Mesenchymal stem cell (in vitro differentiated cells and primary cell): ENCODE results near the gene GPR68.

ENCODE experiments used
- DNase-seq: peaks from one replicate; pipeline ENCODE4 v3.0.0-alpha.2; 2013
- H2AFZ ChIP-seq: one replicate; pipeline ENCODE4 v1.6.1; 2013; ENCODE audit warnings: low read depth, mild to moderate bottlenecking, control low read depth, inconsistent platforms, low read length, moderate library complexity
- H2AK5ac ChIP-seq: 2 replicates; pipeline ENCODE4 v1.6.1; 2013; ENCODE audit warnings: low read length, moderate library complexity, mild to moderate bottlenecking, inconsistent platforms; ENCODE audit not compliant: severe bottlenecking
- H2BK120ac ChIP-seq: one replicate; pipeline ENCODE4 v1.6.1; 2013; ENCODE audit warnings: low read depth, mild to moderate bottlenecking, inconsistent platforms, low read length, moderate library complexity
- H2BK12ac ChIP-seq, 2 experiments: one replicate each; pipeline ENCODE4 v1.6.1; 2013; ENCODE audit warnings: inconsistent platforms in 2 of 2, low read length in 2 of 2, mild to moderate bottlenecking in 2 of 2, moderate library complexity in 2 of 2, control low read depth in 1 of 2
- H2BK15ac ChIP-seq: one replicate; pipeline ENCODE4 v1.6.1; 2013; ENCODE audit warnings: mild to moderate bottlenecking, low read depth, inconsistent platforms; ENCODE audit not compliant: poor library complexity, severe bottlenecking
- H2BK5ac ChIP-seq: 2 replicates; pipeline ENCODE4 v1.6.1; 2013; ENCODE audit warnings: low read depth, mild to moderate bottlenecking, low read length, control low read depth, inconsistent platforms; ENCODE audit not compliant: poor library complexity, severe bottlenecking
- H3K14ac ChIP-seq, 2 experiments: one replicate each; pipeline ENCODE4 v1.6.1; 2013; ENCODE audit warnings: inconsistent platforms in 2 of 2, low read length in 2 of 2, control low read depth in 1 of 2, mild to moderate bottlenecking in 1 of 2, moderate library complexity in 1 of 2
- H3K18ac ChIP-seq, 2 experiments: one replicate each; pipeline ENCODE4 v1.6.1; 2013; ENCODE audit warnings: inconsistent platforms in 2 of 2, low read length in 2 of 2, control low read depth in 1 of 2, low read depth in 1 of 2, mild to moderate bottlenecking in 1 of 2
- H3K23ac ChIP-seq, 2 experiments: one replicate each; pipeline ENCODE4 v1.6.1; 2013; ENCODE audit warnings: inconsistent platforms in 2 of 2, low read length in 2 of 2, mild to moderate bottlenecking in 2 of 2, moderate library complexity in 2 of 2, control low read depth in 1 of 2
- H3K27ac ChIP-seq: 2 replicates; pipeline ENCODE4 v1.5.1; 2013; ENCODE audit warnings: mild to moderate bottlenecking, moderate library complexity, low read length, control low read depth, inconsistent platforms; ENCODE audit not compliant: poor library complexity, severe bottlenecking
- H3K27me3 ChIP-seq, 2 experiments: 2 replicates each; pipeline versions ENCODE4 v1.6.1 to v1.7.0; 2013; ENCODE audit warnings: low read length in 2 of 2, mild to moderate bottlenecking in 2 of 2, moderate library complexity in 2 of 2, control low read depth in 1 of 2, inconsistent platforms in 1 of 2; ENCODE audit not compliant: control insufficient read depth in 1 of 2, insufficient read depth in 1 of 2
- H3K36me3 ChIP-seq, 2 experiments: 2 replicates each; pipeline versions ENCODE4 v1.6.1 to v1.7.0; 2013; ENCODE audit warnings: low read length in 2 of 2, control low read depth in 1 of 2, inconsistent platforms in 1 of 2, low read depth in 1 of 2, mild to moderate bottlenecking in 1 of 2; ENCODE audit not compliant: insufficient read depth in 2 of 2, control insufficient read depth in 1 of 2
- H3K4ac ChIP-seq, 2 experiments: one replicate each; pipeline ENCODE4 v1.6.1; 2013; ENCODE audit warnings: inconsistent platforms in 2 of 2, low read length in 2 of 2, mild to moderate bottlenecking in 2 of 2, moderate library complexity in 2 of 2, control low read depth in 1 of 2, low read depth in 1 of 2
- H3K4me1 ChIP-seq: 2 replicates; pipeline ENCODE4 v1.6.1; 2013; ENCODE audit warnings: low read depth, low read length, control low read depth; ENCODE audit not compliant: control insufficient read depth, insufficient read depth
- H3K4me2 ChIP-seq: 2 replicates; pipeline ENCODE4 v1.6.1; 2013; ENCODE audit warnings: low read length, mild to moderate bottlenecking, inconsistent platforms; ENCODE audit not compliant: poor library complexity, severe bottlenecking
- H3K4me3 ChIP-seq, 2 experiments: 2 replicates each; pipeline versions ENCODE4 v1.5.1 to v1.7.0; 2013; ENCODE audit warnings: low read length in 2 of 2, mild to moderate bottlenecking in 2 of 2, control low read depth in 1 of 2, low read depth in 1 of 2; ENCODE audit not compliant: insufficient read depth in 1 of 2
- H3K79me1 ChIP-seq: replicated peaks from 2 replicates; pipeline ENCODE4 v1.6.1; 2013; ENCODE audit warnings: mild to moderate bottlenecking, control low read depth, low read length, inconsistent platforms; ENCODE audit not compliant: poor library complexity, severe bottlenecking
- H3K9ac ChIP-seq: 2 replicates; pipeline ENCODE4 v1.7.0; 2013; ENCODE audit warnings: mild to moderate bottlenecking, low read length, moderate library complexity
- H3K9me3 ChIP-seq: 2 replicates; pipeline ENCODE4 v1.7.0; 2013; ENCODE audit warnings: mild to moderate bottlenecking, low read length; ENCODE audit not compliant: control insufficient read depth
- H4K8ac ChIP-seq: one replicate; pipeline ENCODE4 v1.6.1; 2013; ENCODE audit warnings: inconsistent platforms, mild to moderate bottlenecking, low read length, moderate library complexity
- H4K91ac ChIP-seq: one replicate; pipeline ENCODE4 v1.6.1; 2013; ENCODE audit warnings: mild to moderate bottlenecking, low read length, inconsistent platforms
- WGBS: methylation state at CpG from one replicate; pipeline ENCODE4 v1.1.7; 2013; ENCODE audit warnings: mixed read lengths; 5-methylcytosine and 5-hydroxymethylcytosine counted together

The GPR68 gene

DNA sequence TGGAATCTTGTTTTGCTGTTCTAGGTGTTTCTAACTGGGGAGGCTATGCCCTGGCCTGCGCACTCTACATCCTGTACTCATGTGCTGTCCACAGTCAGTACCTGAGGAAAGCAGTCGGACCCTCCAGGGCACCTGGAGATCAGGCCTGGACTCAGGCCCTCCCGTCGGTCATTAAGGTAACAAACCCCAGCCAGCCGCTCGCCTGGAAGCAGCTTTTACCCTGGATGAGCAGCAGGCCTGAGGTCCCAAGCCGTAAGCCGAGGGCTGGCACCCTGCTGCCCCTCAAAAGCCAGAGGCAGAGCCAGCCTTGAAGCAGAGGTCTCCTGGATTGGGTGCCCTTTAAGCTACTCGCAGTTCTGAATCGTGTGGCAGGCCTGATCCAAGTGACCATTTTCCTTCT lies 29.1 kb downstream of the GPR68 start:
- H4K91ac ChIP-seq, result no peak overlapping the region
- no peak overlapping the region for H3K23ac ChIP-seq
- H3K9me3 ChIP-seq, result no peaks in the 10 kb centered on the region
- H2BK15ac ChIP-seq, result no peak overlapping the region
- no peak overlapping the region for H2AK5ac ChIP-seq
- H3K27me3 ChIP-seq, result no peaks in the 10 kb centered on the region
- no peak overlapping the region for H3K4ac ChIP-seq
- H2BK5ac ChIP-seq, result no peak overlapping the region
- 90% methylated on average over 10 of the region's 10 CpGs for WGBS
- H3K27ac ChIP-seq, result no peak overlapping the region
- H2BK12ac ChIP-seq, result no peak overlapping the region
- no peak overlapping the region for H3K9ac ChIP-seq
- H3K4me2 ChIP-seq, result no peak overlapping the region
- H3K4me3 ChIP-seq, result no peak overlapping the region
- peaks cover 20 to 75% of the 10 kb centered on the region in 2 experiments for H3K36me3 ChIP-seq
- no peak overlapping the region for H2BK120ac ChIP-seq
- no peak overlapping the region for H2AFZ ChIP-seq
- no peak overlapping the region for H3K18ac ChIP-seq
- peaks cover 7% of the 10 kb centered on the region for H3K4me1 ChIP-seq
- no peak overlapping the region for H4K8ac ChIP-seq
- no peak for DNase-seq
- no peak overlapping the region for H3K14ac ChIP-seq
- no peaks in the 10 kb centered on the region for H3K79me1 ChIP-seq

DNA sequence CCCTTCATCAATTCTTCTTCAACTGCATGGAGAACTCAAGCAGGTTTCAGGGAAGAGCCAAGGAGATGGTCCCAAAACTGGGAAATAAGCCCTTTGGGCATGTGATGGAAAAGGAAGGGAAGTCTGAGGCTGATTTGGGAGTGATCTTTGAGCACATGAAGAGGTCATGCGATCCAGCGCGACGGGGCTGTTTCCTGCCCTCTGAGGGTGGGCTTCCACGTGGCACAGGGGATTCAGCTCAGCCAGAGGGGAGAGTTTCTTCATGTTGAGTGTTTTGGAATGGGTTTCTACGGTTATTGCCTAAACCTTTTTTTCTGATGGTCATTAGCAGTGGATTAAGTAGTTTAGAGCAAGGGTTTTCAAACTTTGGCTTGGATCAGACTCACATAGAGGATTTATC lies 30.2 kb downstream of the GPR68 start:
- no peak overlapping the region for H3K4me3 ChIP-seq
- H2AFZ ChIP-seq, result no peak overlapping the region
- H3K4ac ChIP-seq, result no peak overlapping the region
- H3K9me3 ChIP-seq, result no peaks in the 10 kb centered on the region
- H3K14ac ChIP-seq, result no peak overlapping the region
- H3K36me3 ChIP-seq, result peaks cover 23 to 73% of the 10 kb centered on the region in 2 experiments
- DNase-seq, result no peak
- H4K8ac ChIP-seq, result no peak overlapping the region
- no peaks in the 10 kb centered on the region for H3K79me1 ChIP-seq
- no peak overlapping the region for H3K9ac ChIP-seq
- no peak overlapping the region for H3K27ac ChIP-seq
- peaks cover 3% of the 10 kb centered on the region for H3K4me1 ChIP-seq
- no peak overlapping the region for H2BK12ac ChIP-seq
- H3K23ac ChIP-seq, result no peak overlapping the region
- no peak overlapping the region for H2BK15ac ChIP-seq
- no peak overlapping the region for H2AK5ac ChIP-seq
- WGBS, result 95% methylated on average over 6 of the region's 6 CpGs
- no peak overlapping the region for H4K91ac ChIP-seq
- H2BK5ac ChIP-seq, result no peak overlapping the region
- no peak overlapping the region for H2BK120ac ChIP-seq
- no peaks in the 10 kb centered on the region for H3K27me3 ChIP-seq
- no peak overlapping the region for H3K18ac ChIP-seq
- H3K4me2 ChIP-seq, result no peak overlapping the region

DNA sequence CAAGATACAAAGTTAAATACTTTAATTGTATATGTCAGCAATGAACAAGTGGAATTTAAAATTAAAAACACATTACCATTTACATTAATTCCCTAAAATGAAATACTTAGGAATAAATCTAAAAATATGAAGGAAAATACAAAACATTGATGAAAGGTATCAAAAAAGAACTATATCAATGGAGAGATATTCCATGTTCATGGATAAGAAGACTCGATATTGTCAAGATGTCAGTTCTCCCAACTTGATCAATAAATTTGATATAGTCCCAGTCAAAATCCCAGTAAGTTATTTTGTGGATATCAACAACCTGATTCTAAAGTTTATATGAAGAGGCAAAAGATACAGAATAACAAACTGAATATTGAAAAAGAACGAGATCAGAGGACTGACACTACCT lies 33.5 kb downstream of the GPR68 start:
- no peaks in the 10 kb centered on the region for H3K79me1 ChIP-seq
- no peaks in the 10 kb centered on the region for H3K9me3 ChIP-seq
- no peak for DNase-seq
- no peak overlapping the region for H3K4ac ChIP-seq
- no peak overlapping the region for H2BK5ac ChIP-seq
- no peak overlapping the region for H4K91ac ChIP-seq
- H3K4me3 ChIP-seq, result no peak overlapping the region
- no peak overlapping the region for H3K14ac ChIP-seq
- no peak overlapping the region for H3K4me2 ChIP-seq
- no peaks in the 10 kb centered on the region for H3K4me1 ChIP-seq
- no peak overlapping the region for H2AK5ac ChIP-seq
- H2BK120ac ChIP-seq, result no peak overlapping the region
- WGBS, result no CpG with 5 or more reads among the region's 2 CpGs
- H4K8ac ChIP-seq, result no peak overlapping the region
- no peak overlapping the region for H2BK15ac ChIP-seq
- no peak overlapping the region for H2AFZ ChIP-seq
- no peak overlapping the region for H2BK12ac ChIP-seq
- H3K18ac ChIP-seq, result no peak overlapping the region
- H3K23ac ChIP-seq, result no peak overlapping the region
- H3K27me3 ChIP-seq, result no peaks in the 10 kb centered on the region
- H3K36me3 ChIP-seq, result peaks cover 18 to 77% of the 10 kb centered on the region in 2 experiments
- no peak overlapping the region for H3K9ac ChIP-seq
- no peak overlapping the region for H3K27ac ChIP-seq

DNA sequence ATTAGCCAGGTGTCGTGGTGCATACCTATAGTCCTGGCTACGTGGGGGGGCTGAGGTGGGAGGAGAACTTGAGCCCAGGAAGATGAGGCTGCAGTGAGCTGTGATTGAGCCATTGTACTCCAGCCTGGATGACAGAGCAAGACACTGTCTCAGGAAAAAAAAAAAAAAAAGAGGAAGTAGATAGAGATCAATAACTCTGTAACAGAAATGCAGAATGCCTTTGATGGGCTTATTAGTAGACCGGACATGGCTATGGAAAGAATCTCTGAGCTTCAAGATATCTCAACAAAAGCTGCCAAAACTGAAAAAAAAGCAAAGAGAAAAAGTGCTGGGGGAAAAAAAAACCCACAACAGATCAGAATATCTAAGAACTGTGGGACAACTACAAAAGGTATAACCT lies 37.5 kb downstream of the GPR68 start:
- Histone ChIP-seq H2AFZ (no peak overlapping the region), H3K79me1 (no peaks in the 10 kb centered on the region), H3K18ac (no peak overlapping the region), H4K91ac (no peak overlapping the region), H2BK5ac (no peak overlapping the region), H3K4me1 (no peaks in the 10 kb centered on the region), H3K4me2 (no peak overlapping the region), H2BK15ac (no peak overlapping the region), H3K4ac (no peak overlapping the region), H4K8ac (no peak overlapping the region), H3K23ac (no peak overlapping the region), H3K14ac (no peak overlapping the region), H3K9me3 (no peaks in the 10 kb centered on the region), H3K9ac (no peak overlapping the region), H2BK120ac (no peak overlapping the region), H2AK5ac (no peak overlapping the region), H2BK12ac (no peak overlapping the region), H3K4me3 (no peak overlapping the region), H3K27ac (no peak overlapping the region), H3K36me3 (peaks cover 33 to 87% of the 10 kb centered on the region in 2 experiments), H3K27me3 (no peaks in the 10 kb centered on the region)
- DNase-seq, result no peak
- 70% methylated on average over 2 of the region's 3 CpGs for WGBS
